HUES64 (cell line): ENCODE measurements around the gene CLIC4.

Source experiments
- H3K27ac ChIP-seq: 2 replicates; pipeline ENCODE4 v1.7.0; 2013; ENCODE audit warnings: low read depth, low read length, inconsistent platforms
- H3K27me3 ChIP-seq: 2 replicates; pipeline ENCODE4 v1.6.1; 2013; ENCODE audit warnings: mild to moderate bottlenecking, low read length; ENCODE audit not compliant: insufficient read depth
- H3K36me3 ChIP-seq: 2 replicates; pipeline ENCODE4 v1.6.1; 2013; ENCODE audit warnings: mild to moderate bottlenecking, low read length; ENCODE audit not compliant: insufficient read depth
- H3K4me1 ChIP-seq: 2 replicates; pipeline ENCODE4 v1.6.1; 2013; ENCODE audit warnings: mild to moderate bottlenecking, low read length, moderate library complexity; ENCODE audit not compliant: insufficient read depth
- H3K4me3 ChIP-seq: 2 replicates; pipeline ENCODE4 v1.5.1; 2013; ENCODE audit warnings: mild to moderate bottlenecking, low read length, moderate library complexity
- H3K9ac ChIP-seq: 2 replicates; pipeline ENCODE4 v1.6.1; 2013; ENCODE audit warnings: mild to moderate bottlenecking, low read depth, low read length
- H3K9me3 ChIP-seq: 2 replicates; pipeline ENCODE4 v1.6.1; 2013; ENCODE audit warnings: low read depth, low read length; ENCODE audit not compliant: insufficient read depth
- WGBS: fragments of 150-250, 120-280 bp; methylation state at CpG from one replicate; pipeline ENCODE4 v1.1.7; 2013; ENCODE audit warnings: missing lambda C conversion rate; 5-methylcytosine and 5-hydroxymethylcytosine counted together

The CLIC4 gene

DNA sequence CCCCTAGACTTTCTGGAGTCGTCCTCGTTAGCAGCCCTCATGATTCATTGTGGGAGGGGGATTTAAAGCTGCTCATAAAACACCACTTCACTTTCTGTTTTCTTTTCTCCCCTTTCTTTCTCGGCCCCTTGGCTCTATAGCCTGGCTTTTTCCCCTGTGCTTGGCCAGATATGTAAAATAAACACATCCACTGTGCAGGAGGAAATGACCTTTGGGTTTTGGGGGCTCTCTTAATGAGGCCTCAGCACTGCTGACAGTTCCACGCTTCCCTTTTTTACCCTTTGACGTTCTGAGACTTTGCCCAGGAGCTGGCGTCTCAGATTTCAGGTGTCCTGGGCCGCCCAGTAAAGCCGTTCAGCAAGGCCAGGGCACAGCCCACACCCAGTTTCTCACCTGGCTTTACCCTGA lies 119.1 kb downstream of the CLIC4 start:
- Histone ChIP-seq H3K27ac (no peak overlapping the region), H3K4me3 (no peak overlapping the region), H3K9ac (no peak overlapping the region), H3K36me3 (no peaks in the 10 kb centered on the region), H3K9me3 (no peaks in the 10 kb centered on the region), H3K27me3 (no peaks in the 10 kb centered on the region), H3K4me1 (peaks cover 7% of the 10 kb centered on the region; the same call in 1 of the 2 replicates)
- 46% methylated on average over 6 of the region's 8 CpGs for WGBS

DNA sequence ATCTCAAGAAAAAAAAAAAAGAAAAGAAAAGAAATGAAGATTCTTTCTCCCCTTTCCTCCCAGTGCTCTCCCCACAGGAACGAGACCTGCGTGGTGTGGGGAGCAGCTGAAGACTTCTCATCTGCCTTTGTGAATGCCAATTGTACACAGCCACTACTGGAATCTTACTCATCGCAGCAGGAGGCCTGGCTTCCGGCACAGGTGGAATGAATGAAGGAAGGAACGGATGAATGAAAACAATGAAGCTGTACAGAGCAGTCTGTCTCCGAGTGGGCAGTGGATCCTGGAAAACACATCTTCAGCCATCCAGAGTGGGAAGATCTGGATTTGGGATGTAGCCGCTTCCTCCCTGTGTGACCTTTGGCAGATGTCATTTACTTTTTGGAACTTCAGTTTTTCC lies 119.9 kb downstream of the CLIC4 start:
- Histone ChIP-seq H3K36me3 (no peaks in the 10 kb centered on the region), H3K4me3 (no peak overlapping the region), H3K9ac (no peak overlapping the region), H3K27me3 (no peaks in the 10 kb centered on the region), H3K4me1 (peaks cover 7% of the 10 kb centered on the region; the same call in 1 of the 2 replicates), H3K27ac (no peak overlapping the region), H3K9me3 (no peaks in the 10 kb centered on the region)
- 98% methylated on average over 7 of the region's 7 CpGs for WGBS

DNA sequence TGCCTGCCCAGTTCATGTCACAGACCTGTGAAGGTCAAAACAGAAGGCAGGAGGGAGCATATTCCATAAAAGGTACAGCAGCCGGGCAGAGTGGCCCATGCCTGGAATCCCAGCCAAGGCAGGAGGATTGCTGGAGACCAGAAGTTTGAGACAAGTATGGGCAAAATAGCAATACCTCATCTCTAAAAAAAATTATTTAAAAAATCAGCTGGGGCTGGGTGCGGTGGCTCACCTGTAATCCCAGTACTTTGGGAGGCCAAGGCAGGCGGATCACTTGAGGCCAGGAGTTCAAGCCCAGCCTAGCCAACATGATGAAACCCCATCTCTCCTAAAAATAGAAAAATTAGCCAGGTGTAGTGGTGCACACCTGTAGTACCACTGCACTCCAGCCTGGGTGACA lies 120.3 kb downstream of the CLIC4 start:
- 92% methylated on average over 3 of the region's 3 CpGs for WGBS
- Histone ChIP-seq H3K4me1 (peaks cover 7% of the 10 kb centered on the region; the same call in 1 of the 2 replicates), H3K9ac (no peak overlapping the region), H3K27ac (no peak overlapping the region), H3K9me3 (no peaks in the 10 kb centered on the region), H3K36me3 (no peaks in the 10 kb centered on the region), H3K27me3 (no peaks in the 10 kb centered on the region), H3K4me3 (no peak overlapping the region)

DNA sequence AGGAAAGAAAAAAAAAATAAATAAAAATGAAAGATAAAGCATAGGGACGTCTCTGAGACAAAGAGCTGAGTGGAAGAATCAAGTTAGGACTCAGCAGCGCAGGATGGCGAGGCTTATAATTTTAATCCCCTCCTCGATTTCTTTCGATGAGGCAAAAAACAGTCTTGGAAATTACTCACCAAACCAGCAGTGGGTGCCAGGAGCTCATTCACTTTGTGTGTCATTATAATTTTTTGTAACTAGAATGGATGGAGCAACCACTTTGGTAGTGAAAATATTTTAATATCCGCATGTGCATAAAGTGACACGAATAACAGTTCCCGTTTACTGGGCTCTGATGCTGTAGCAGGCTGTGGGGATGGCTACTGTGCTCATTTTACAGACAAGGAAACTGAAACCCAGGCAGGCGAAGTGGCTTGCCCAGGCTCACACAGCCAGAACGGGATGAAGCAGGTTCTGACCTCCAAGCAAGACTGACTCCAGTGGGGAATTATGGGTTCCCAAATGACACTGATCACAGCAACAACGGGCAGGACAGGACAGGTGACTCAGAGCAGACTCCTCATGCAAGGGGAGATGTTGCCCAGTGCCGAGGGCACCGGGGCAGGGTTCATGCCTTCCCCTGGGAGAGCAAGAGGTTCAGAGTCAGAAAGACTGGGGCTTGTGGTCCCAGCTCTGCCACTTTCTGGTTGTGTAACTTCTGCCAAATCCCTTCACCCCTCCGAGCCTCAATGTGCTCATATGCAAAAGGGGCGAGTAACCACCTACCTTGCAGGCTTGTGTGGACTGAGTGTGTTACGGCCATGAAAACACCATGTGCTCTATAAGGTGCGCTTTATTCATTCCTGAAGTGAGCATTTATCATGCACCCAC lies 121.2 kb downstream of the CLIC4 start:
- no peaks in the 10 kb centered on the region for H3K36me3 ChIP-seq
- H3K9me3 ChIP-seq: no peaks in the 10 kb centered on the region
- 88% methylated on average over 17 of the region's 17 CpGs for WGBS
- H3K27ac ChIP-seq: no peak overlapping the region
- H3K4me1 ChIP-seq: peaks cover 7% of the 10 kb centered on the region; the same call in 1 of the 2 replicates
- H3K9ac ChIP-seq: no peak overlapping the region
- no peak overlapping the region for H3K4me3 ChIP-seq
- no peaks in the 10 kb centered on the region for H3K27me3 ChIP-seq

DNA sequence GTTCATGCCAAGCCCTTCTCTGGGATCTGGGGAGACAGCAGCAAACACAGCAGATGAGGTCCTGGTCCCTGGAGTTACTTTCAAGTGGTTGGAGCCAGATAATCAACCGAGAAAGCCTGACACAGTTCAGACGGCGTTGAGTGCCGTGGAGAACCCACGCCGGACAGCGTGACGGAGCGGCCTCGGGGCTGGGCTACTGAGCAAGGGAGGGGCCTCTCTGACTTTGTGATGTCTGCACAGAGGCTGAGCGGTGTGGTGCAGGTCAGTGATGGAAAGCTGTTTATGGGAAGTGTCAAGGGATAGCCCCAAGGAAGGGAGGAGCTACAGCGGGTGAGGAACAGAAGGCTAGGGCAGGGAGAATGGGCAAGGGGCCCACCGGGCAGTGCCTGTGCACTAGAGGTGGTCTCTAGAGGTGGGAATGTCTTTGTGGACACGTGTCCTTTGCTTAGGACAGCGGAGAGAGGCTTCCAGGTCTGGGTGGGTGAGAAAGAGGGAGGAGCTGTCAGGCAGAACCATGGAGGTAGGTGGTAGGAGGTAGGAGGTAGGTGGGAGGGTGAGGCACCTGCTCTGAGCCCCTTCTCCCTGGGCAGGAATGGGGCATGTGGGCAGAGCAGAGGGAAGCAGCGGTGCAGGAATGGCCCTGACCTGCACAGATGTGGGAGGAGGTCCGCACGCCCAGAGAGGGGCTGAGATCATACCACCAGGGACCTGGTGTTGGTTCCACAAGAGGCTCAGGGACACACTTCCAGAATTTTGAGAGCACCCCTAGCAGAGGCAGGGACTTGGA lies 122.0 kb downstream of the CLIC4 start:
- Histone ChIP-seq H3K4me3 (no peak overlapping the region), H3K27ac (no peak overlapping the region), H3K4me1 (peaks cover 7% of the 10 kb centered on the region; the same call in 1 of the 2 replicates), H3K9ac (no peak overlapping the region), H3K36me3 (no peaks in the 10 kb centered on the region), H3K27me3 (no peaks in the 10 kb centered on the region), H3K9me3 (no peaks in the 10 kb centered on the region)
- WGBS: 91% methylated on average over 18 of the region's 18 CpGs

DNA sequence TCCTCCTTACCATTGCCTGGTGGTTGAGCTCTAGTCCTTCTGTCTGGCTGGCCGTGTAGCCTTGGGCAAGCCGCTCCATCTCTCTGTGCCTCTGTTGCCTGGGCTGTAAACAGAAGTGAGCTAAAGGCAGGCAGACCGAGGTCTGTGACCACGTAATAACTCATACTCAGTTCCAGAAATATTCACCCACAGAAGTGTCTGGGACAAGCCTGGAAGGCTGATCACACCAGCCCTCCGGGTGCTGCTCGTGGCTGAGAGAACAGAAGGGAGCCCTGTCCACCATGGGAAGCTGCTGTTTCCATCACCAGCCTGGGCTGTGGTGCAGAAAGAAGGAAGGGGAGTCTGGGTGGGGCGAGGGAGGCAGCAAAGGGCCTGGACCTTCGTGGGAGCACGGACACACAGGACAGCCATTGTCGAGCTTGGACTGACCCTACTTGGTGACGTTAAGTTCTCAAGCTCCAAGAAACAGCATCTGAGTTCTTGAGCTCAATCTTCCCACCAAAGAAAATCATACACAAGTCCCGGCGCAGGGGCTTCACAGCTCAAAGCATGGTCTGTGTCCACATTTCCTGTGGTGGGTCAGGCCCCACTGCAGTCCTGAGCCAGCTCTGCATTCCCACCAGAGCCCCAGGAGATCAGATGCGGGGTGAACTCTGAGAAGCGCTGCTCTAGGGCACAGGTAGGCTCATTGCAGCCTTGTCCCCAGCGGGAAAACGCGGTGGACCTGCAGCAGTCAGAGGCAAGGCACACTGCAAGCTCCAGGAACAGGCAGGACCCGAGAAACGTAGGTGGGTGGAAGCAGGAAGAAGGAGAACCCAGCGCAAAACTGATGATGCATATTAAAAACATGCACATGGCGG lies 123.0 kb downstream of the CLIC4 start:
- WGBS: 91% methylated on average over 22 of the region's 22 CpGs
- Histone ChIP-seq H3K36me3 (no peaks in the 10 kb centered on the region), H3K4me3 (no peak overlapping the region), H3K9me3 (no peaks in the 10 kb centered on the region), H3K4me1 (peaks cover 7% of the 10 kb centered on the region; the same call in 1 of the 2 replicates), H3K27ac (no peak overlapping the region), H3K9ac (no peak overlapping the region), H3K27me3 (no peaks in the 10 kb centered on the region)

DNA sequence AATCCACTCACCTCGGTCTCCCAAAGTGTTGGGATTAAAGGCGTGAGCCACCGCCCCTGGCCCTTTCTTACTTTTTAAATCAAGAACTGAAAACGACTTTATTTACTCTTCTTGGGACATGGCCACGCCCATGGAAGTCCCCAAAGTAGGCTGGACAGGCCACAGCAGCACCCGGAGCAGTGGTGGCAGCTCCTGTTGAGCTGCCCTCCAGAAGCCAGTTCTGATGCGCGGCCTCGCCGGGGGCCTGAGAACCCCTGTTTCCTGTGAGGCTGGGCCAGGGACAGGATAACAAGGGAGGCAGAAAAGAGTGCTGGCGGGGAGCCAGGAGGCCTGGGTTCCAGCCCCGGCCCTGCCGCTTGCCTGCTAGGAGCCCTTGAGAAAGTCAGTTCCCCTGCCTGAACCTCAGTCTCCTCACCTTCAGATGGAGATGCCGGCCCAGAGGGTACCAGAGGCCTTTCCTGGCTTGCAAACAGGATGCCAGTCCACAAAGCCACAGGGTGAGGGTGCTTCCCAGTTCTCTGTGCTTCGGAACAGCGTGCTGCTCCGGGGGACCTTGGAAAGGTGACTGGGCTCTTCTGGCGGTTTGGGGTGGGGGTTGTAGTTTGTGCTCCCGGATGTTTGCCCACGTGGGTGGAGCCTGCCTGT lies 125.4 kb downstream of the CLIC4 start:
- Histone ChIP-seq H3K27ac (no peak overlapping the region), H3K4me1 (0 out of 2 replicates have a peak, but pooled peaks cover 4% of the 10 kb centered on the region), H3K27me3 (no peaks in the 10 kb centered on the region), H3K9me3 (no peaks in the 10 kb centered on the region), H3K4me3 (no peak overlapping the region), H3K9ac (no peak overlapping the region), H3K36me3 (no peaks in the 10 kb centered on the region)
- WGBS: 88% methylated on average over 20 of the region's 20 CpGs

DNA sequence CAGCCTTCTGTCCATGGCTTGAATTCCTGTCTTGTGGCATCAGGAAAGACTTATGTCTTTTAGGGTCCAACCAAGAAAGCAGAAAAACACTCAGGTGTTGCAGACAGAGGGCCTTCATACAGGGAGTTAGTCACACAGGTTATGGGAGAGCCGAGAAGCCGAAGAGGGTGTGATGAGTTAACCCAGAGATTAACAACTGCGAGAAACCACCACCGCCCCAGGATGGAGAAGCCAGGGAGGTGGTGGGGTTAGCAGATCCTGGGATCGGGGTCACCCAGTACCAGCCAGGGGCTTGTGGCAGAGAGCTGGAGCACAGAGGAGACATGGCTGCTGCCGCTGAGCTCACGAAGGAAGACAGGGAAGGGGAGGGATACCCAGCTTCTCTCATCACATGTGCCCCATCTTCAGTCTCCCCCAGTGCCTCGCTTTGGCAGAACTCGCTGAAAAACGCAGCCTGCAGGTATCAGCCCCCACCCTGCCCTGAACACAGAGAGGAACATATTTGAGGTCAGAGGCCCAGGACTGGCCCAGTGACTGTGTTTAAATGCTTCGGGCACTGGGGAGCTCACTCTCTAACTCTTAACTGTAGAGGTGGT lies 126.2 kb downstream of the CLIC4 start:
- no peaks in the 10 kb centered on the region for H3K27me3 ChIP-seq
- no peak overlapping the region for H3K4me3 ChIP-seq

DNA sequence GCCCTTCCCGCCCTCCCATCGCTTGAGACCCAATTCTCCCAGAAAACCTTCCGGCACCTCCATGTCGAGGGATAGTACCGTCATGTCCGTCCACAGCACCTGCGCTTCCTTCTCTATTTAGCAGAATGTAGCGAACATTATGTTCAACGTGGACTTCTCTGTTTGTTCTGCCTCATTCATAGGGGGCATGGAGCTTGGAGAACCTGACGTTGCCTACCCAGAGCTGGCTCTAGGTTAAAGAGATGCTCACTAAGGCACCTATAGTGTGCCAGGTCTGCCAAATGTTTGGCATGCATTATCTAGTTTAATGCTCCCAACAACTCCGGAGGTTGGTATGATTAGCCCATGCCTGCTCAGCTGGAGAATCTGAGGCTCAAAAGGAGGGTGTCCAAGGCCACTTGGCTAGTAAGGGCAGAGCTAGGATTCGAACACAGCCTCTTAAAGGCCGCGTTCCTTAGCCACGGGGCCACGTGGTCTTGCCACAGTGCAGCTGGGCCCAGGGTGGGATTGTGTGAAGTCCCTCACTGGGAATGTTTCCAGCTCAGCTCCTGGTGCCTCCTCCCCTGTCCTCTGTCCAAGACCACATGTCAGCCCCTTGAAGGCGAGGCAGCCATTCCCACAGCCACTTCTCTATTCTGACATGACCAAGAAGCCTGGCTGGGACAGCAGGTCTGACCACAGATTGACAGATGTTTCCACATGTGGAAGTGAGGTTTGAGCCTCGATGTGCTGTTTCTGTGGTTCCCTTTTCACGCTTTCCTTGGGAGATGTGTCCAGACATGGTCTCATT lies 127.0 kb downstream of the CLIC4 start:
- Histone ChIP-seq H3K9me3 (no peaks in the 10 kb centered on the region), H3K36me3 (no peaks in the 10 kb centered on the region), H3K4me3 (no peak overlapping the region), H3K4me1 (0 out of 2 replicates have a peak, but pooled peaks cover 4% of the 10 kb centered on the region), H3K9ac (no peak overlapping the region), H3K27ac (no peak overlapping the region), H3K27me3 (no peaks in the 10 kb centered on the region)
- 93% methylated on average over 19 of the region's 19 CpGs for WGBS

More for the DNA sequence above, 126.2 kb downstream of the CLIC4 start:
- Histone ChIP-seq H3K36me3 (no peaks in the 10 kb centered on the region), H3K9me3 (no peaks in the 10 kb centered on the region), H3K27ac (no peak overlapping the region), H3K4me1 (0 out of 2 replicates have a peak, but pooled peaks cover 4% of the 10 kb centered on the region), H3K9ac (no peak overlapping the region)
- WGBS: 93% methylated on average over 11 of the region's 11 CpGs
